Body of pancreas (tissue), 4 donors: ENCODE results near the gene CD44. TPM values are rescaled to one million over a fixed set of nuclear protein-coding genes. Genes with fewer than 3 reads are reported as not detected.
"Not testable (repeated sequence)": the region's sequence is repeated elsewhere in the genome, so short reads cannot be mapped to it uniquely, and the experiment has no call there.

Experiments used
- ATAC-seq: fragments of 150-250 bp; one replicate; pipeline ENCODE4 v1.9.1; 2016
- DNase-seq, 4 donors: peaks; one replicate each; pipeline ENCODE4 v3.0.0-alpha.2; 2019
- H3K27ac ChIP-seq, 4 donors: fragments of 200-600 bp; sonication (generic); 1 replicate in 3 of 4; 2 replicates in 1 of 4; pipeline versions ENCODE4 v1.5.1 to v1.6.1; 2016 to 2019; ENCODE audit warnings: mild to moderate bottlenecking in 1 of 4, mixed read lengths in 1 of 4, moderate library complexity in 1 of 4
- H3K27me3 ChIP-seq, 2 donors: fragments of 200-600 bp; sonication (generic); one replicate each; pipeline ENCODE4 v1.6.0; 2016; ENCODE audit warnings: mild to moderate bottlenecking in 1 of 2
- H3K36me3 ChIP-seq, 2 donors: fragments of 200-600 bp; sonication (generic); replicated peaks in 1 of 2; 2 replicates each; pipeline ENCODE4 v1.5.1; 2016; ENCODE audit warnings: low read depth in 2 of 2; ENCODE audit not compliant: insufficient read depth in 1 of 2
- H3K4me1 ChIP-seq: fragments of 200-600 bp; sonication (generic); one replicate; pipeline ENCODE4 v1.6.0; 2016
- H3K4me3 ChIP-seq, 2 donors: fragments of 200-600 bp; sonication (generic); 1 replicate in 1 of 2; 2 replicates in 1 of 2; pipeline ENCODE4 v1.5.1; 2016 to 2019
- H3K9me3 ChIP-seq, 3 donors: fragments of 200-600 bp; sonication (generic); 1 replicate in 2 of 3; 2 replicates in 1 of 3; pipeline ENCODE4 v1.5.1; 2016
- POLR2A ChIP-seq, 3 donors: fragments of 450-650 bp; IDR thresholded peaks; one replicate each; pipeline ENCODE4 v1.6.1; 2016; ENCODE audit warnings: antibody characterized with exemption in 3 of 3, mild to moderate bottlenecking in 2 of 3
- WGBS, 2 donors: methylation state at CpG; one replicate each; pipeline ENCODE4 v1.1.5; 2017; 5-methylcytosine and 5-hydroxymethylcytosine counted together
- intact Hi-C: fragments of 100-400 bp; cut with DNase I; formaldehyde crosslinking; loops from one replicate; pipeline ENCODE4 v1.15.1; 2023
- total RNA-seq, 2 donors: library from RNA; depleted of rRNA; stranded (reverse); fragments of >200 nt; gene quantifications; one replicate each; pipeline ENCODE4 v1.1.0, GENCODE V29; 2016
- TF ChIP-seq, protein P1 (sequence below), 7 experiments: fragments of 450-650 bp in 4 of 7; fragments of 200-600 bp in 3 of 7; sonication (generic) in 3 of 7; IDR thresholded peaks; one replicate each; pipeline ENCODE4 v1.5.1; 2016 to 2019; ENCODE audit warnings: antibody characterized with exemption in 7 of 7

Gene CD44
- total RNA-seq, 2 donors from 2014 or later, result 266 to 433 TPM

DNA sequence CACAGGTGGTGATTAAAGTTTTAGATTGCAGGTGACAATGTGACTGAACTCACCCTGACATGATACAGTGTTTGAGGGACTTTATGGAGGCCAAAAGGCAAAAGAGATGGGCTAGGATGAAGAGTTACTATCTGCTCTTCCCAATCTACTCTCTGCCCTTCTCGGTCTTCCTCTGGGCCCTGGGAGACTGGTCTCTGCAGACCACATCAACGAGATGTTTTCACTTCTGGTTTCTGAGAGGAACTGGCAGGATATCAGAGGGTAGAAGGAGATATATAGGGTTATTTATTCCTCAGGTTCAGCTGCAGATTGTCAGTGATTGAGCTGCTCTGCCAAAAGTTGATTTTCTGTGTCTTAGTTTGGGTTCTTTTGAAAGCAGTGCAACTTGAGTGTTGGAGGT, 32.4 kb upstream of the CD44 start:
- Histone ChIP-seq H3K27me3 (no peaks in the 10 kb centered on the region), H3K27ac (no peak overlapping the region)
- 74 to 87% methylated on average over 2 of the region's 2 CpGs for WGBS, 2 donors

DNA sequence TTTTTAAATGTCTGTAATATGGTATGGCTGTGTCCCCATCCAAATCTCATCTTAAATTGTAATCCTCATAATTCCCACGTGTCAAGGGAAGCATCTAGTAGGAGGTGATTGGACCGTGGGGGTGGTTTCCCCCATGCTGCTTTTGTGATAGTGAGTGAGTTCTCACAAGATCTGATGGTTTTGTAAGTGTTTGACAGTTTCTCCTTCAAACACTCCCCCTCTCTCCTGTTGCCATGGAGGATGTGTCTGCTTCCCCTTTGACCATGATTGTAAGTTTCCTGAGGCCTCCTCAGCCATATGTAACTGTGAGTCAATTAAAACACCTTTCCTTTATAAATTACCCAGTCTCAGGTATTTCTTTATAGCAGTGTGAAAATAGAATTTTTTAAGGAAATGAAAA, 31.1 kb upstream of the CD44 start:
- Histone ChIP-seq H3K27ac (no peak overlapping the region), H3K4me1 (peaks cover 7% of the 10 kb centered on the region), H3K36me3 (no peaks in the 10 kb centered on the region), H3K9me3 (no peaks in the 10 kb centered on the region), H3K4me3 (no peak overlapping the region), H3K27me3 (no peaks in the 10 kb centered on the region)
- intact Hi-C loops, result no loop called here
- TF ChIP-seq, protein P1, sequence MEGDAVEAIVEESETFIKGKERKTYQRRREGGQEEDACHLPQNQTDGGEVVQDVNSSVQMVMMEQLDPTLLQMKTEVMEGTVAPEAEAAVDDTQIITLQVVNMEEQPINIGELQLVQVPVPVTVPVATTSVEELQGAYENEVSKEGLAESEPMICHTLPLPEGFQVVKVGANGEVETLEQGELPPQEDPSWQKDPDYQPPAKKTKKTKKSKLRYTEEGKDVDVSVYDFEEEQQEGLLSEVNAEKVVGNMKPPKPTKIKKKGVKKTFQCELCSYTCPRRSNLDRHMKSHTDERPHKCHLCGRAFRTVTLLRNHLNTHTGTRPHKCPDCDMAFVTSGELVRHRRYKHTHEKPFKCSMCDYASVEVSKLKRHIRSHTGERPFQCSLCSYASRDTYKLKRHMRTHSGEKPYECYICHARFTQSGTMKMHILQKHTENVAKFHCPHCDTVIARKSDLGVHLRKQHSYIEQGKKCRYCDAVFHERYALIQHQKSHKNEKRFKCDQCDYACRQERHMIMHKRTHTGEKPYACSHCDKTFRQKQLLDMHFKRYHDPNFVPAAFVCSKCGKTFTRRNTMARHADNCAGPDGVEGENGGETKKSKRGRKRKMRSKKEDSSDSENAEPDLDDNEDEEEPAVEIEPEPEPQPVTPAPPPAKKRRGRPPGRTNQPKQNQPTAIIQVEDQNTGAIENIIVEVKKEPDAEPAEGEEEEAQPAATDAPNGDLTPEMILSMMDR (IDR thresholded peaks at IDR 0.05), result no peak
- TF ChIP-seq POLR2A (IDR thresholded peaks at IDR 0.05), result no peak
- DNase-seq (no peak), ATAC-seq (no peak)
- 56 to 68% methylated on average over 2 of the region's 2 CpGs for WGBS, 2 donors

More for the DNA sequence above, 32.4 kb upstream of the CD44 start:
- intact Hi-C loops, result no loop called here
- ATAC-seq, result no peak
- Histone ChIP-seq H3K4me1 (peaks cover 4% of the 10 kb centered on the region), H3K36me3 (no peaks in the 10 kb centered on the region), H3K4me3 (no peak overlapping the region), H3K9me3 (no peaks in the 10 kb centered on the region)
- DNase-seq, result no peak
- TF ChIP-seq, protein P1 (IDR thresholded peaks at IDR 0.05), result no peak
- no peak for TF ChIP-seq POLR2A (IDR thresholded peaks at IDR 0.05)

DNA sequence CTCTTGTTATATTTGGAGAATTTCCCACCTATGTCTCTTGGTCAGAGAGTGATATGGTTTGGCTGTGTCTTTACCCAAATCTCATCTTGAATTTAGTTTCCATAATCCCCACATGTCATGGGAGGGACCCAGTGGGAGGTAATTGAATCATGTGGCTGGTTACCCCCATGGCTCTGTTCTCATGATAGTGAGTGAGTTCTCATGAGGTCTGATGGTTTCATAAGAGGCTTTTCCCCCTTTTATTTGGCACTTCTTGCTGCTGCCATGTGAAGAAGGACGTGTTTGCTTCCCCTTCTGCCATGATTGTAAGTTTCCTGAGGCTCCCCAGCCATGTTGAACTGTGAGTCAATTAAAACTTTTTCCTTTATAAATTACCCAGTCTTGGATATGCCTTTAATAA, 30.6 kb upstream of the CD44 start:
- intact Hi-C loops, H3K4me1 ChIP-seq, H3K36me3 ChIP-seq, H3K9me3 ChIP-seq, H3K27me3 ChIP-seq, ATAC-seq, H3K27ac ChIP-seq, DNase-seq, H3K4me3 ChIP-seq: not testable (repeated sequence)
- 73 to 87% methylated on average over 1 of the region's 1 CpG for WGBS, 2 donors

DNA sequence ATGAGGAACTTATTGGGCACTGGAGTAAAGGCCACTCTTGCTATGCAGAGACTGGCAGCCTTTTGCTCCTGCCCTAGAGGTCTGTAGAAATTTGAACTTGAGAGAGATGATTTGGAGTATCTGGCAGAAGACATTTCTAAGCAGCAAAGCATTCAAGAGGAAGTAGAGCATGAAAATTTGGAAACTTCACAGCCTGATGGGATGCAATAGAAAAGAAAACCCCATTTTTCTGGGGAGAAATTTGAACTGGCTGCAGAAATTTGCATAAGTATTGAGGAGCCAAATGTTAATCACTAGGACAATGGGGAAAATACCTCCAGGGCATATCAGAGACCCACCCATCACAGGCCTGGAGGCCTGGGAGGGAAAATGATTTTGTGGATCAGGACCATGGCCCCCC, 29.9 kb upstream of the CD44 start:
- H3K9me3 ChIP-seq, result no peaks in the 10 kb centered on the region
- H3K36me3 ChIP-seq, result no peaks in the 10 kb centered on the region
- DNase-seq (no peak), ATAC-seq (no peak)
- no peaks in the 10 kb centered on the region for H3K27me3 ChIP-seq
- peaks cover 7% of the 10 kb centered on the region for H3K4me1 ChIP-seq
- TF ChIP-seq, protein P1 (IDR thresholded peaks at IDR 0.05), result no peak
- no peak for TF ChIP-seq POLR2A (IDR thresholded peaks at IDR 0.05)
- no peak overlapping the region for H3K4me3 ChIP-seq
- intact Hi-C loops, result no loop called here
- no peak overlapping the region for H3K27ac ChIP-seq

DNA sequence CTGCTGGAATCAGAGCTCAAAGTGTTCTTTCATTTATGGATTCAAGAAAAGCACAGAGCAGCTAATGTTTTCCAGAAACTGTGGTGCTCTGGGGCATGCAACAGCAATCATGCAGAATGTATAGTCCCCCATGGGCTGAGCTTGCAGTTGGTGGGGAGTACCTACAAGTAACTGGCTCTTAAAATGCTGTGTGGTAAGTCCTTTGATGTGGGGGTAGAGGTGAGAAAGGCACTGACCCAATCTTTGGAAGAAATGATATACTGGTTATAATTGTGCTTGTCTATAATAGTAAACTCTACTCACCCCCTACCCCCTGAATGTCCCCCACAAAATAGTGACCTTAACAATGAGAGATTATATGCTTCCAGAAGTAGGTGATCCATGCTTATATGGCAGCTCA, 29.1 kb upstream of the CD44 start:
- no peak for TF ChIP-seq POLR2A (IDR thresholded peaks at IDR 0.05)
- TF ChIP-seq, protein P1 (IDR thresholded peaks at IDR 0.05), result no peak
- no peak overlapping the region for H3K4me3 ChIP-seq
- H3K36me3 ChIP-seq, result no peaks in the 10 kb centered on the region
- ATAC-seq (no peak), DNase-seq (no peak)
- peaks cover 7% of the 10 kb centered on the region for H3K4me1 ChIP-seq
- H3K9me3 ChIP-seq, result no peaks in the 10 kb centered on the region
- intact Hi-C loops, result no loop called here
- H3K27ac ChIP-seq, result no peak overlapping the region
- no peaks in the 10 kb centered on the region for H3K27me3 ChIP-seq
